ENCODE data around the gene PLA2G4B.

Gene PLA2G4B

DNA sequence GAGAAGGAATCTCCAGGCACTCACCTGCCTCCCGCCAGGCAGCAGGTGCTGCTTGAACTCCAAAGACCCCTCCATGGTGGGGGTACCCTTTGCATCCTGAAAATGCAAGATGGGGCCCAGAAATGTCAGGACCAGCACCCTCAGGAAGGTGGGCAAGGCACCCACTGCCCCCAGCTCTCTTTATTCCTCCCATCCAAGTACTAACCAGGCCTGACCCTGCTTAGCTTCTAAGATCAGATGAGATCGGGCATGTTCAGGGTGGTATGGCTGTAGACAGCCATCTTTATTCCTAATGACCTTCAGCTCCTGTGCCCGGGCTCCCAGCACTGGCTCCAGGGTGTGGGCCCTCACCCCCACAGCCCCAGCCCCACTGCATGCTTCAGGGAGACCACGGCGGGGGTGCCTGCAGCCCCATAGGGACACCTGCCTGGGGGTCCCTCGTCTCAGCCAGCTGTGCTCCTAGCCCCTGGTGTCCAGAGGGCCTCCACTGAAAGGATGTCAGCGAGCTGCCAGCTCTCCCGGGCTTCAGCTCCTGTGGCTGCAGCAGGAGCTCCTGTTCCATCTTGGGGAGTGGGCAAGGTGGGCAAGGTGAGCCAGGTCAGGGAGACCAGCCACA is 13.2 kb downstream of the PLA2G4B start:
- no peak for DNase-seq

DNA sequence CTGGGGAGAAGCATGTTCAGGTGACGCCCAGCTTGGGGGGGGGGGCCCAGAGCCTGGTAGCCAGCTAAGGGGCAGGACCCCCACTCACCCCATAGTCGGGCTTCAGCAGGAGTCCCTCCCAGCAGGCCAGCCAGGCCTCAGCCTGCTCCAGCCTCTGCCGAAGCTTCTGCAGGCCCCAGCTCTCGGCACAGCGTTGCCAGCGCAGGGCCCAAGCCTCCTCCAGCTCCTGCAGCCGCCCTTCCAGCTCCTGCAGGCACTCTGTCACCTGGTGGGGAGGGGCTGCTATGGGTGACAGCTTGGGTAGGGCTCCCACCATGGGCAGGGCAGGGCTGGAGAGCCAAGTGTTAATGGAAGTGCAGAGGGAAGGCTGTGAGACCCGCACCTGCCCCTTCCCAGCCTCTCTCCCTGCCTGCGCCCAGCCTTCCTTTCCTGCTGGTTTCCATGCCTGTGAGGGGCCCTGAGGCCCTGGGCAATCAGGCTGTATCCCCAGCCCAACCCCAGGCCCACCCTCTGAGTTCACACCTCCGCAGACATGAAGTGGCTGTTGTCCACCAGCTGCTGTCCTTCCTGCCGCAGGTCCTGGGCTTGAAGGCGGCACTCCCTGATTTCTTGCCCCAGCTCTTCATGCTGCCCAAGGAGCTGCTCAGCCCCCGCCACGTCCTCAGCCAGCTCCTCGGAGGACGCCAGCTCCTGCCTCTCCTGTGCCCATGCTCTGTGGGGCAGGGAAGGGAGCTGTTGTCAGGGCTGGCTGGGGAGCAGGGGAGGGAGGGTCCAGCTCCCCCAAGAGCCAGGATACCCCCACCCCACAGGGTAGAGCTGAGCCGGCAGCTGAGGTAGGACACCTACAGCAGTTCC is 14.3 kb downstream of the PLA2G4B start:
- no peak for DNase-seq

DNA sequence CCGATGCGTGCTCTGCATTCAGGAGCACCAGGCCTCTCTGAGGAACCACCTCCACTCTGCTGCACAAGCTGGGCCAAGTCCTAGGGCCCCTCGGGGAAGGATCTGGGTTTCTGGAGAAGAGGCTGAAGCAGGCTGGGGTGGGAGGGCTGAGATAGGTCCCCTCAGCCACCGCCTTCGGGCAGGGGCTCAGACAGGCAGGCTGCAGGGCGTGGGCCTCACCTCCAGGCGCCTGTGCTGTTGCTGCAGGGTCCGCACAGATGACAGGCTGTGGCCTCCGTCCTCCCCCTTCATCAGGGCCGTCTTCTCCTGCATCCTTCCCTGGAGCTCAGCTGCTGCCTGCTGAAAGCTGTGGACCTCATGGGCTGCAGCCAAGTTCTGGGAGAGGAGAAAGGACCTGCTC is 15.2 kb downstream of the PLA2G4B start:
- no peak for DNase-seq

DNA sequence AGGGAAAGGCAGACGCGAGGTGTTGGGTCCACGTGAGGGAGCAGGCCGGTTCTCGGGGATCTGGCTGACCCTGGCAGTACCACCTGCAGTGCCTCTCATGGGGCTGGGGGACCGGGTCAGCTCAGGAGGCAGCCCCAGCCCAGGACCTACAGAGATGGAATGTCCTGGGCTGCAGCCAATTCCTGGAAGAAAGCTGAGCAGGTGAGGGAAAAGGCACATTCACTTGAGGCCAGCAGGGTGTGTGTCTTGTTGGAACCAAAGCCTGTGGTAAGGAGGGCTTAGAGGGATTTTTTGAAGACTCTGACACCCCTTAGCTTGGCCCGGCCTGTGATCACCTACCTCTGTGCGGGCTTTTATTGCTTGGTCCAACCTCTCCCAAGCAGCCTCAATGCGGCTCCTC is 15.8 kb downstream of the PLA2G4B start:
- no peak for DNase-seq

DNA sequence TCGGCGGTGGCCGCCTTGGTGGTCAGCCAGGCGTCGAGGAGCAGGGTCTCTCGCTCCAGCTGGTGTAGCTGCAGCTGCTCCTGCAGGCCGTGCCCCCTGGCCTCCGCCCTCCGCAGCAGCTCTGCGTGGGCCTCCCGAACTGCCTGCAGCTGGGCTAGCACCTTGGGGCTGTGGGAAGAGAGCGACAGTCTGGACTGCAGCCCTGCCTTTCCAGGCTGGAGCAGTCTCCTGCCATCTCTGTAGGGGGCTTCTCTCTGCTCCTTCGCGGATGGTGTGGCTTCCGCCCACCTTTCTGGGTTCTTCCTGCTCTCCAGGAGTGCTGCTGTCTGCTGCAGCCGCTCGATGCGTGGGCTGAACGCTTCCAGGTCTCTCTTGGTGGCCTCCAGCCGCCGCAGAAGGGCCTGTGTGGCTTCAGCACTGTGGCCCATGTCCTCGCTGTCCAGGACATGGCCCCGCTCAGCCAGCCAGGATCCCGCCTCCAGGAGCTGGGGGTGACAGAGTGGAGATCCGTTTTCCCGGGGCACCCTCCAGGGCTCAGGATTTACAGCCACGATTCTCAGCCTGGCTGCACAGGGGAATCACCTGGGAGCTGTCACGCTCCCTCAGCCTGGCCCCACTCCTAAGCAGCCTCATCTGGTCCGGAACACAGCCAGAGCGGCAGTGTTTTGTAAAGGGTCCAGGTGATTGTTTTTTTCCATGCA is 16.8 kb downstream of the PLA2G4B start:
- DNase-seq, result no peak

DNA sequence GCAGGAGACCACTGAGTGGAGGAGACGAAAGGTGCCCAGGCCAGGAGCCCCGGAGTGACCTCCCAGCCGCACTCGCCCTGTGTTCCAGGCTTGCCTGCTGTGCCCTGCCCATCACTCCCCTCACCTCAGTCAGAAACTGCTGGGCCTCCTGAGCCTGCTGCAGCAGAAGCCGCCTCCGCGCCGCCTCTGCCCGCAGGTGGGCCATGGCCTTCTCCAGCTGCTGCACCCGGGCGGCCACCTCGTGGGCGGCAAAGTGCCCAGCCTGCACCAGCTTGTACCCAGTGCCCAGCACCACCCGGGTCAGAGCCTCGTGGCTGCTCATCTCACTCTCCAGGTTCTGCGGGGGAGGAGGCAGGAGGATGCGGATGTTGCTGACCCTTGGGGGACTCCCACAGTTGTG is 17.6 kb downstream of the PLA2G4B start:
- no peak for DNase-seq

DNA sequence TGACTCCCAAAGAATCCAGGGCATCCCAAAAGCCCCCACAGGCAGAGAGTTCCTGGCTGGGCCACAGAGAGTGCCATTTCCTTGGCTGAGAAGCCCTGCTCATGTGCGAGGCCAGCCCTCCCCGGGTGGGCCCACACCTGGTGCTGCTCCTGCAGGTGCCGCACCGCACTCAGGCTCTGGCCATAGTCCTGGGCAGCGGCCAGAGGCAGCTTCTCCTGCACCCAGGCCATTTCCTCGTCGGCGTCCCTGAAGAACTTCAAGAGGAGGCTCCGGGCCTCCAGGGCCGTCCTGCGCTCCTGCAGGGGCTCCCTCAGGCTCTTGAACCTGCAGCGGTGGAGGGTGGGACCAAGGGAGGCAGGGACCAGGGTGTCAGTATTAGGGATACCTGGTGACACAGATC is 18.1 kb downstream of the PLA2G4B start:
- no peak for DNase-seq

DNA sequence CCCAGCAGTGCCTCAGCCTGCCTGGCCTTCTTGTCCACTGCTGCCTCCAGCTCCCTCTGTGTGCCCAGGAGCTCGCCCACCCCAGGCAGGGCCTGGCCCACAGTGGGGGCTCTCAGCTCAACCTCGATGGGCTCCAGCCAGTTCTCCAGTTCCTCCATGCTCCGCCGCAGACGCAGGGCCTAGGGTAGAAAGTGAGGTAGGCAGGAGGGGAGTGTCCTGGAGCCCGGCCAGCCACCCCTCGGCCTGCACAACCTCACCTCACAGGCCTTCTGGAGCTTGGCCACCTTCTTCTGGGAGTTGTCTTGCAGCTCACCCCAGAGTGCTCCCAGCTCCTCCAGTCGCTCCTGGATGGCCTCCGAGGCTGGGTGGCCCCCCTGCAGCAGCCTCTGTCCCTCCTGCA is 18.7 kb downstream of the PLA2G4B start:
- DNase-seq, result no peak

DNA sequence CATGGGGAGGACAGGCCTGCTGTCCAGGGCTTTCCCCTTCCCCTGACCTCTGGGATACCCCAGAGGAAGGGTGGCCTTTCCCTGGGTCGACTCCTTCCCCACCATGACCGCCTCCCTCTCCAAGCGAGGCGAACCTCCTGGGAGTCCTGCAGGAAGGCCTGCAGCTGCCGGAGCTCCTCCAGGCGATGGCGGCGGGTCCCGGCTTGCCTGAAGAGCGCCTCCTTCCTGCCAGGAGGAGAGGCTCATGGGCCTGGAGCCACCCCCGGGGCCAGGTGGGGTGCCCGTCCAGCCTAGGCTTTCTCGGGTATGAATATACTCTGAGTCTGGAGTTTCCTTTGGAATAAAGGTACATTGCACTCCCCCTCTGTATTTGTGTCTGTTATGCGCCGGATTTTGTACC is 20.1 kb downstream of the PLA2G4B start:
- no peak for DNase-seq

DNA sequence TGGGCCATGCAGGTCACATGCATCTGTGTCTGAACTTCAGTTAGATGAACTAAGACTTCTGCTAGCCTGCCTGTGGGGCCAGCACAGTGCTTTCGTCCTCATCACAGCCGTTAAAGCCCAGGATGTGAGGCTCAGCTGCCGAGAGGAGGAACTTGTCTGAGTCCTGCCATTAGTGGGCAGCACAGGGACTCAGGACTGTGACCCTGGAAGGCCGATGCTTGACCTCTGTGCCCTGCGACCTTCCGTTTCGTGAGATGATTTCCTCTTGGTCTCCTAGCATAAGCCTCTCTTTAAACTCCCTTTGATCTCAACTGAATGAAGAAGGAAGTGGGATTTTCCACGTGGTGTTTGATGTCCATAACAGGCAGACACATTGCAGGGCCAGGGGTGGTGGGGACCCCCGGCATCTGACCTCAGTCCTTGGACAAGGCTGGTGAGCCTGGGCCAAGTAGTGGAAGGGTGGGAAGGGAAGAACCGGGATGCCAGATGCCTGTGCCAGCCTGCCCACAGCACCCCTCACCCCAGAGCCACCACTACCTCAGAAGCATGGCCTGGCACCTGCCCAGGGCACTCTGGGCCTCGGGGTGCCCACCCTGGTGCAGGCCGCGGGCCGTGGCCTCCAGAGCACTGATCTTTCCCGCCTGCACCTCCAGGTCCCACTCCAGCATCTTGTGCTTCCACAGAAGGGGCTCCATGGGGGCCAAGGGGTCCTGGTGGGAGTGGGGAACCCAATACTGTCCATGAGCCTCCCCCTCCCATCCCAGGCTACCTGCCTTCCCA is 21.6 kb downstream of the PLA2G4B start:
- DNase-seq, result no peak

DNA sequence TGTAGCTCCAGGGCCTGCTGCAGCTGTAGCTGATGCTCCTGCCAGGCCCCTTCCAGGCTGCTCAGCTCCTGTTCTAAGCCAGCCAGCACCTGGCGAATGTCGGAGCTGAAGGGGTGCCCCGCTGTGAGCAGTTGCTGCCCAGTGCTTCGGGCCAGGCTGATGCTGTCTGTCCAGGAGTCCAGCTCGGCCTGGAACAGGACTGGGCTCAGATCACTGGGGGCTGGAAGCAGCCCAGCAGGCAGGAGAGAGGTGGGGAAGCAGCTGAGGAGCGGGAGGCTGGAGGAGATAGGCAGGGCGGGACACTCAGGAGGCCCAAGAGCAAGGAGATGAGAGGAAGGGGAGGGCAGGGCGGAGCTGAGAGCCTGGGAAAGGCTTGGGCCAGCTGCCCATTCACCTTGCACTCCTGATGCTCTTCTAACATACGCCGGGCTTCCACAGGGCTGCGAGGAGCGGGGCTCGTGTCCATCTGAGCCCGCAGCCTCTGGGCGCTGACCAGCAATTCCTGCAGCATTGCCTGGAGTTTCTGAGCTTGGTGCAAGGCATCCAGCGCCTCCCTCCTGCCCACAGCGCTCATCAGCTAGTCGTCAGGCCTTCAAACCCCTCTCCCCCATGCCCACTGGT is 23.2 kb downstream of the PLA2G4B start:
- no peak for DNase-seq

DNA sequence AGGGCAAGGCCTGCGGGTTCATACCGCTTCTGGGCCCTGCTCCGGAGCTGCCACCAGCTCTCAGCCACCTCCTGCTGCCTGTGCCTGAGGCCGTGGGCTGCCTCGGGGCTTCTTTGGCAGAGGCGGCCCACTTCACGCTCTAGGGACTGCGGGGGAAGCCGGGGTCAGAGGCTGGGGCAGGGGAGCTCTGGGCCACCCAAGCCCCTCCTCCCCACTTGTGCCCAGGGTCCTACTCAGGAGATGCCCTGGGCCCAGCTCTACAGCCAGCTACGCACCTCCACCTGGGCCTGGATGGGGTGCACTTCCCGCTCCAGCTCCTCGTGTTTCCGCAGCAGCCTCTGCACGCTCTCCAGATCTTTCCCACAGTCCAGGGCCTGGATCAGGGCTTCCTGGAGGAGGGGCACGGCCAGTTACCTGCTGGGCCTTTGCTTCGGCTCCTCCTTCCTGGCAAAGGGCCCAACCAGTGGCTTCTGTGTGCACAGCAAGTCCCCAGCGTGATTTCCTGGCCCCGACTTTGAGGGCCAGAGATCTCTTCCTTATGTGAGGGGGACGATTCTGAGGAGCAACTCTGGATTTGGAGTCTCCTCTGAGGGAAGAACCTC is 24.0 kb downstream of the PLA2G4B start:
- DNase-seq, result no peak

DNA sequence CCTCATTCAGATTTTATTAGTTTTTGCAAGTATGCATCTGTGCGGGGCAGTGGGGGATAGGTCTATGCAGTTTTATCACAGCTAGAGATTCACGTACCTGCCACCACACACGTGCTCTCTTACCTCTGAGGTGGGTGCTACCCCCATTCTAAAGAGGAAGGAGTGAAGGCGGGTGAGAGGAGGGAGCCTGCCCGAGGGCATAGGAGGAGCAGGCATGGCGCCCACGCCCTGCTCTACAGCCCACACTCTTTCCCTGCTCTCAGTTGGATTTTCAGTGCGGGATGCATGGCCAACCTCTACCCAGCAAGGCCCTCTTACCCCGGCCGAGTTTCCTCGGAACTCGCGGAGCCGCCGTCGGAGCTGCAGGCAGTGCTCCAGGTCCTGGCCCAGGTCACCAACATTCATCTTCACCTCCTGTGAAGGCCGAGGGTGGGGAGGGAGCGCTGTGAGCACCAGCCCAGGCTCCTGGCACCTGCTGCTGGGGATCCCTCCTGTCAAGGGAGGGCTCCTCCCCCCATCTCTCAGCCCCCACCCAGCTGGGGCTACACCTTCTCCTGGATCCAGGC is 26.9 kb downstream of the PLA2G4B start:
- DNase-seq, result no peak

DNA sequence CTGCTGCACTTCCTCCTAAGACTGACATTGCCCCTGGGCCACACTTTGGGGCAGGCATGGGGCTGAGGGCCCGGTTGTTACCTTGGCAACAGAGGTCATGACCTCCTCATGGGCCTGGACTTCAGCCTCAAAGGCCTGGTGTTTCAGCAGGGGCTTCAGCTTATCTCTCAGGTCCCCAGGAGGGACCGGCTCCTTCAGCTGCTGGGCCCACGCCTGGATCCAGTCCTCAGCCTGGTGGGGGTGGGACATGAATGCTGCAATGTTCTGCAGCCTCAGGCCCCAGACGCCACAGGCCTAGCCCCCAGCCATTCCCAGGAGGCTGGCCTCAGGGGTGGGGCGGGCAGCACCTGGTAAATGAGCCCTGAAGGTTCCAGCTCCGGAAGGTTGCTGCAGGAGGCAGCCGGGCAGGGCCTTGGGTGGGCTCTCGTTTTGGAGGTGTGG is 27.6 kb downstream of the PLA2G4B start:
- no peak for DNase-seq

DNA sequence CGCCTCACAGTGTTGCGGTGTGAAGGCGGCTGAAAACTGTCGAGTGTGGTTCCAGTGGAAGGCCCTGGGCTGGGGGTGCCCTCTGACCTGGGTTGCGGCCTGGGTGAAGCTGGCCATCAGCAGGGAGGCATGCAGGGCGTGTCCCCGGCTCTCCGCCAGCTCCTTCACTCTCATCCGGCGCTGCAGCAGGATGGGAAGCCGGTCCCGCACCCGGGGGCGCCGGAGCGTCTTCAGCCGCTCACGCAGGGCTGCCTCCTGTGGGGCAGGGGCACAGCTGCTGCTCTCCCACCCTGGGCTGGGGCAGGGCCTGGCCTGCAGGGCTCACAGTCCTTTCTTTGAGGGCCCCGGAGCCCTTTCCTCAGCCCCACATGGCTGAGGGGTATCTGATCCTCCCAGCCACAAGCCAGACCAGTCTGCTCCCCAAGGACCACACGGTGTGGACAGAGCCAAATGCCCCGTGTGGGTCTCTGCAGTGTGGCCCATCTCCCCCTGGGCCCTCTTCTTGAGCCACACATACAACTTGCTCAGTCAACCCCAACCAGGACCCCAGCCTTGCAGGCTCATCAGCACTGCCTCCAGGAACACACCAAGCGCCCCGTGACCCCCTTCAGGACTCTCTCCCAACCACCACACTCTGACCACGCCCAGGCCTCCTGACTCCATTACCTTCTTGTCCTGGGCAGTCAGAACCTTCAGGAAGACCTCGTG is 28.4 kb downstream of the PLA2G4B start:
- no peak for DNase-seq

DNA sequence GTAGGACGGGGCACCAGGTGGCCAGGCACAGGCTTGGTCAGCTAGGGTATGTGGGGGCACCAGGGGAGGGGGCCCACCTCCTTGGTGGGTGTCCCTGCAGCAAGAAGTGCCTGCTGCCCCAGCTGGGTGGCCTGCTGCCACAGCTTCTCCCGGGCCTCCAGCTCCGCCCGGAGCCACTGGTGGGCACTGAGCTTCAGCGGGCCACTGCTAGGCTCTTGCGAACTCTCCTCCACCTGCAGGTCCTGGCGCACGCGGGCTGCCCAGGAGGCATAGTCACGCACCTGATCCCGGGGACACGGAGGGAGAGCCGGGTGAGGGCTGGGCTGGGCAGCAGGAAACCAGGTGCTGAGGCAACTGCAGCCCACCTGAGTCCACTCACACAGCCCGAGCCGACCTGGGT is 29.7 kb downstream of the PLA2G4B start:
- DNase-seq, result no peak

DNA sequence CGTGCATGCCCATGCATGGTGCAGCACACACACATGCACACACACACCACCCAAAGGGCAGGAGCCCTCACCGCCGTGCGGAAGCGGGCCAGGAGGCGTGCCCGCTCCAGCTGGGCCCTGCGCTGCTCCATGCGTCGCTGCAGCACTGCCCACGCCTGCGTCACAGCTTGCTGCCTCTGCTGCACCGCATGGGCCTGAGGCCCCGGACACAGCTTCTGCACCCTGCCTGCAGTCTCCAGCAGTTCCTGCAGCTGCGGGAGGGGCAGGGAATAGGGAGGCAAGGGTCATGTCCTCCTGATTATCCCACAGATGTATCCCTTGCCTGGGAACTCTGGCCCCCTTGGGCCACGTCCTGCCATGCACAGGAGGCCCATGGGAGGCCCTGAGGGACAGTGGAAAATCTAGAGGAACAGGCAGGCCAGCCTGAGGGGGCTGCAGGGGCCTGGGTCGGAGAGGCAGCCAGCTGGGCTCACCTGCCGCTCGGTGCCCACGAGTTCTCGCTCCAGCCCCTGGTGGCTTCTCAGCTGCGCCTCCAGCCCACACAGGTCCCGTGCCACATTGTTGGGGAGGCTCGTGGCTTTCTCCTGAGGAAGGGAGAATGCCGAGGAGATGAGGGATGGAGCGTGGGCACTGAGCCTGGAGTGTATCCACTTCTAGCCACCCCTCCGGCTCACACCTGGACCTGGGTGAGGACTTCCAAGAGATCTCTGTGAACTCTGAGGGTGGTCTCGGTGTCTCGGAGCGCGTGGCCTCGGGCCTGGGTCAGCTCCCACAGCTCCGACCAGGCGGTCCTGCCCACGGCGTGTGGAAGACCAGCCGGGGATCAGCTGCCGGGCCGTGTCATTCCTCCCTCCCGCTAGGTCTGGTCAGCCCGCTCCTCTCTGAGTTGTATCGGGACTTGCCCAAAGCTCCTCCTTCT is 31.4 kb downstream of the PLA2G4B start:
- no peak for DNase-seq

DNA sequence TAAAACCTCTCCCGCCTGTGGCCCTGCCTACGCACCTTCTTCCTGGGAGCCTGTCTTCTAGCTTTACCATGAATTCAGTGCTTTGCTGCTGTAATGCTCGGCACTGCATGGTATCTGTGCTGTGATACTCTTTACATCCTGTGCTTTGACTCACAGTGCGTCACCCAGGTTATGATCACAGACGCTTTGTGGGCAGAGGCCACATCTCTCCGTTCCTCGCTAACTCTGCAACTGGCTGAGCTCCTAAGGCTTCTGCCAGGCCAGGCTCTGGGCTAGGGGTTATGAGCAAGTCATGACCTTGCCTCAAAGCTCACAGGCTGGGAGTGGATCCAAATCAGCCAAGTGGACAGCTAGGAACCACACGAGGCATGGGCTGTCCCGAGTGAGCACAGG is 32.0 kb downstream of the PLA2G4B start:
- peak; percentile 68 for DNase-seq

DNA sequence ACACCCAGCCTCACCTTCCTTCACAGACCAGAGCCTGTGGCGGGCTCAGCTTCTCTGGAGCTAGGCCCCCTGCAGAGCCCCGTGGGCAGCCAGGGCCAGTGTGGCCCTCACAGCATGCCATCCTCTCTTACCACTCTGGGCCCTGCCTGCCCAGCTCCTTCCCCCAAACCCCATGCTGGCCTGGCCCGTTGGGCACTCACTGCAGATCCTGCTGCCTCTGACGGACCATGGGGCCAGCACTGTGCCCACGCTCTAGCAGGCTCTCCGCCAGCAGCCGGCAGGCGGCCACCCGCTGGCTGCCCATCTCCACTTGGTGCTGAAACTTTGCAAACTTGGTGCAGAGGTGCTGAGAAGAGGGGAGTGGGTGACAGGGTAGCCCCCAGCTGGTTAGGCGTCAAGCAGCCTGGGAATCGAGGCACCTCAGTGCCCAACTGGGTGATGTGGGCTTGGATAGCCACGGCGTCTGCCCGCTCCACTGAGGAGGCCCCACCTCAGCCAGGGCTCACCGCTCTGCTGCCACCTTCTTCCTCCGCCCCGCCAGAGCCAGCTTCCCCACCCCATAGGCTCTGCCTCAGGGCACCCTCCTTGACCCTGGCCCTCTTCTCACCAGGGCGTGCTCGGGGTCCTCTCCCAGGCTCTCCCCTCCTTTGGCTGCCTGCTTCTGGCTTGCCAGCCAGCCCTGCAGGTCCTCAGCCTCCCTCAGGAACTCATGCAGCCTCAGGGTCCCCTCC is 32.7 kb downstream of the PLA2G4B start:
- no peak for DNase-seq

Data from EL (cell line).